Fibroblast of peridontal ligament (primary cell): ENCODE measurements around the gene PEX1.
"Not testable (repeated sequence)": the region's sequence is repeated elsewhere in the genome, so short reads cannot be mapped to it uniquely, and the experiment has no call there.

ENCODE experiments used
- DNase-seq: peaks from one replicate; pipeline ENCODE4 v3.0.0-alpha.2; 2010; ENCODE audit errors: extremely low read depth

Gene PEX1

GRCh38 chr7:92504563-92504962, 23.8 kb downstream of the PEX1 start:
- DNase-seq: no peak

DNA sequence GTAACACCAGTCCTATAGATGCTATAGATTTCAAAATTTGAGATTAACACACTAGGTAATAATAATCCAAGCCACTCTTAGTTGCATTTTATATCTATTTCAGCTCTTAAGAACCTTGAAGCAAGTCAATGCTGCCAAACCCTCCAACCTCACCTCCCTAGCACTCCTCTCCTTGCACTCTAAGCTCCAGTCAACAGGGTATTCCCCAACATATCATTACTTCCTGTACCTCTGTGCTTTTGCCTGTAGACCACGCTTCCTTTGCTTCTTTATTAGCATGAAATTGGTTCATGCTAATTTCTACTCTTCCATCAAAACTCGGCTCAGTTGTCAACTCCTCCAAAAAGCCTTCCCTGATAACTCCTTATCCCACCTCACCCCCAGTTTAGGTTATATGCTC, 24.6 kb downstream of the PEX1 start:
- DNase-seq: no peak

DNA sequence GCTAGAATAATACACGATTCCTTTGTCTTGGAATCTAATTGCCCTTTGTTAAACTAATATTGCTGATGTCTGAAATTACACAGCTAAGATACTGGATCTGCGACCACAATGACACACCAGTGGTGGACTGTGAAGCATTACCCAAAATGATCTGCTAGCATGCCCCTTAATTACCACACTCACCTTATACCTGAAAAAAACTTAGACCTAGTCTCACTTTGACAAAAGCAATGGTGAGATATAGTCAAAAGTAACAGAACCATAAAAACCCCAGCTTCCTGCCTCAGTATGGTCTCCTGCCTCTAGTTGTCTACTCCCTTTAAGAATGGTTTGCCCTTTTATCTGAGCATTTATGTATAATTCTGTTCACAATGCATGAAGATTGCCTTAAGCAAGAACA, 29.8 kb downstream of the PEX1 start:
- DNase-seq: no peak

- peak; percentile 4 for DNase-seq
Measured at GRCh38 chr7:92496876-92497275, 31.4 kb downstream of the PEX1 start.

- DNase-seq: no peak
Measured at GRCh38 chr7:92489634-92490033, 38.7 kb downstream of the PEX1 start.

DNA sequence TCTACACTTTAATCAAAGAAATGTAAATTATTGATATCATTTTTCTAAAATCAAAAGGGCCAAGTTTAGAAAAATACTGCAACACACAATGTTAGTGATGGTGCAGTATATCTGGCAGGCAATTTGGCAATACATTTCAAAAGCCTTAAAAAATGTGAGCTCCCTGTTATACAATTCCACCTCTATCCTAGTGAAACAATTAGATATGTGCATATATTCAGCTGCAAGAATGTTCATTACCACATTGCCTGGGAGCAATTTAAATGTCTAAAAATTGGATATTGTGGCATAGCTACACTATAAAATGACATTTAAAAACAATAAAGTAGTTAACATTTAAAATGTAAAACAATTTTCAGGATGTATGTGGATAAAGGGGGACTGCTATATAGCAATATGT, 40.5 kb downstream of the PEX1 start:
- DNase-seq: no peak

GRCh38 chr7:92485974-92486373, 42.3 kb downstream of the PEX1 start:
- DNase-seq: no peak

DNA sequence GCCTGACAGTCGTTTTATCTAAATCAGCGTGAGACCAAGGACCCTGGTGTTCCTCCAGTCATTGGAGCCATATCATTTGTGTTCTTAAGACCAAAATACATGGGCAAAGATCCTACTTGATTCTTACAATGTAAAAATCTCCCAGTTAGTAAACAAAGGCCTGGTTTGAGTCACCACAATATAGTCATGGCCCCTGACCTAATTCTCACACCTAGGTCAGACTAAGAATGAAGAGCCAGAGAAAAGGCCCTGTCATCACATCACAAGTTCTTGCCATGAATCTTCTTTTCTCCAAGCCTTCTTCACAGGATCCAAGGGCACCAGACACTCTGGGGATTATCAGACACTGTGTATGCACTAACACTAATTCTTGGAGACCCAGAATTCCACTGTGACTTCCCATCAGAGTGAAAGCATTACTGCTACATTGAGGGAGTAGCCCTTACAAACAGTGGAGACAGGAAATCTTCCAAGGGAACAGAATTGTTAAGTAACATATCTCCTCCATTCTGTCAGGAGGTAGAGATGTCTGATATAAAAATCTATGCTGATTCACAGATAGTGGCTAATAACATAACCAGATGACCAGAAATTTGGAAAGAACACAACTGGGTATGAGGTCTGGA, 42.9 kb downstream of the PEX1 start:
- no peak for DNase-seq

GRCh38 chr7:92484226-92484625, 44.1 kb downstream of the PEX1 start:
- DNase-seq: not testable (repeated sequence)

- not testable (repeated sequence) for DNase-seq
Measured at GRCh38 chr7:92483624-92484023, 44.7 kb downstream of the PEX1 start.

DNA sequence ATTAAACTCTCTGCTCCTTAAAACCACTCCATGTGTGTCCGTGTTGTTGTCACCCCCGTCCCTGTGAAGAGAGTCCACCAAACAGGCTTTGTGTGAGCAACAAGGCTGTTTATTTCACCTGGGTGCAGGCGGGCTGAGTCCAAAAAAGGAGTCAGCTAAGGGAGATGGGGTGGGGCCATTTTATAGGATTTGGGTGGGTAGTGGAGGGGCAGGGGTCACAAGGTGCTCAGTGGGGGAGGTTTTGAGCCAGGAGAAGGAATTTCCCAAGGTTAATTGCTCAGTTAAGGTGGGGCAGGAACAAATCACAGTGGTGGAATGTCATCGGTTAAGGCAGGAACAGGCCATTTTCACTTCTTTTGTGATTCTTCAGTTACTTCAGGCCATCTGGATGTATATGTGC, 49.2 kb downstream of the PEX1 start:
- not testable (repeated sequence) for DNase-seq

DNA sequence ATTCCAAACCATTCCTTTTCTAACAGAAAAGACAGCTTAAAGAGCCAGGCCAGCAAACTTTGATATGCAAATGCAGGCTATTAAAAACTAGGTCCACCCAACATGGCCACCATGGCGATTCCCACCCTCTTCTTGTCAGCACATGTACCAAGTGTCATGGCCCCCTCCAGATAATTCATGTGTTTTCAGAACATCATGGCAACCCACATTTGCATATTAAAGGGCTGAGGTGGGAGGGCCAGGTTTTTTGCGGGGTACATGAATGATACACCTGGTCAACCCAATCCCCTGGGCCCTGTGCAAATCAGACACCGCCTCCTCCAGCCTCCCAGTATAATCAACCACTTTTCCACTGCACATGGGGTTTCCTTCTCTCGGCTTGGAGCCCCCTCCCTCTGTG, 49.6 kb downstream of the PEX1 start:
- DNase-seq: no peak

DNA sequence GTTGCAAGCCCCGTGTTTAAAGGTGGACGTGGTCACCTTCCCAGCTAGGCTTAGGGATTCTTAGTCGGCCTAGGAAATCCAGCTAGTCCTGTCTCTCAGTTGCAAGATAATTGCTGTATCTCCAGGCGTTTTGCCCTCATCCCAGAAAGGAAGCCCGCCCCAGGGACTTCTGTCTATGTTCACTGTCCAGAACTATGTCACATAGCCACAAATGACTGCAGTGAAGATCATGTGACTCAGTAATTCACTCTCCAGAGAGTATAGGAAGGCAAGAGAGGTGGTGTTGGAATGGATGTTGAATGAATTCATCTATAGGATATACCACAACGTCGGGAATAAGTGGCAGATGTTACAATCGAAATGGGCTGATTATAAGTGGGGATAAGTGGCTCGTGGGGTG, 50.2 kb downstream of the PEX1 start:
- no peak for DNase-seq

DNA sequence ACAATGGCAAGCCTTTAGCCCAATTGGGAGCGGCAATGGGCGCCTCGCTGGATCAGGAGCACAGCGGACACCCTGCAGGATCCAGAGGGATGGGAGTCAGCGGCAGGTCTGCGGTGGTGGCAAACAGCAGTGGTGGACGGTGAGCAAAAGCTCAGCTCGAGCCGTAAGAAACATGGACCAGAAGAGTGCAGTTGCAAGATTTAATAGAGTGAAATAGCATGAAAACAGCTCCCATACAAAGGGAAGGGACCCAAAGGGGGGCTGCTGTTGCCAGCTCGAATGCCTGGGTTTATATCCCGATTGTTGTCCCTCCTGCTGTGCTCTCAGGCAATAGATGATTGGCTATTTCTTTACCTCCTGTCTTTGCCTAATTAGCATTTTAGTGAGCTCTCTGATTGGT, 50.6 kb downstream of the PEX1 start, which contains the start of gene ERVW-1:
ERVW-1 (minus strand) TSS at position 266 of the 400 bp plus-strand sequence. CDS start 7,565 bp downstream, outside the sequence.
- not testable (repeated sequence) for DNase-seq

DNA sequence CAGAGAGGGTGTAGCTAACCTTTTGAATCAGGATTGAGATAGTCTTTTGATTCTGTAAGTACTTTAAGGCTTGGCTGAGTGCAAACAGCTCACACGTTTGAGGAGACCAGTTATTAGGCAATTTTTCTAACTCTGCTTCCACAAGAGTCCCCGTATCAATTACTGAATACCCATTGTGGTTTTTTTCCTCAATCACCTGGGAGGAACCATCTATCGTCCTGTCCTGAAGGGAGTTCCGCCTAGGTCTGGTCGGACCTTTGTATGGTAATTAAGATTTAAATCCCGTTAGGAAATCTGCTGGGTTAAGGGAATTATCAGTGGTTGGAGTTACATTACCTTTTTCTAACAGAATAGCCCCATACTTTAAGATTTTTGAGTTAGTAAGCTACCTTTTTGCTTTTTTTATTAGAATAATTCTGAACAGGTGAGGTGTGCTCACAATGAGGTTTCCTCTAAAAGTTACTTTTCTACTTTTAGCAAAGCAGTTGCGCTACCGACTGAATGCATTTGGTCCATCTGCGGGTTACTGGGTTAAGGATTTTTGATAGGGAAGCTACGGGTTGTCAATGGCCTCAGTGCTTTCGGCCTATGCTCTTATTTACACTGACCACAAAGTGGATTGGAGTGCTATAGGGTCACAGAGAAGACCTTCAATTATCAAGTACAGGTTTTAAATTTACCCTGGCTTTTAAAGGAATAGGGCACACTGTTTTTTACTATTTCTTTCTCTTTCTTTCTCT, 52.3 kb downstream of the PEX1 start:
- DNase-seq: not testable (repeated sequence)

DNA sequence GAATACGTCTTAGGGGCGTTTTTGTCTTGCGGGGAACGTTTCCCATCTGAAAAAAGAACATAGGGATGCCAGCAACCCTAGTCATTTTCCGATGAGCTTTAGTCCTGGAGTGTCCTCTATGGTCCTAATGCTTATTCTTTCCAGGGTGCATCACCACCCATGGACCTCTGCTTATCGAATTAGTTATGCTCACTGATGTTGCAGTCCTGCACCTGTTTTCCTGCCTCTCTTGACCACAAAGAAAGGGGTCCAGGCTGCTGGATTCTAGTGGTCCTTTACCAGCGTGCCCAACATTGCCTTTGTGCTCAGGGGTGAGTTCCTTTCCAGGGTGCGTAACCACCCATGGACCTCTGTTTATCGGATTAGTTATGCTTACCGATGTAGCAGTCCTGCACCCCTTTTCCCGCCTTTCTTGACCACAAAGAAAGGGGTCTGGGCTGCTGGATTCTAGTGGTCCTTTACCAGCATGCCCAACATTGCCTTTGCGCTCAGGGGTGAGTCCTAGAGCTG, 53.0 kb downstream of the PEX1 start:
- not testable (repeated sequence) for DNase-seq

GRCh38 chr7:92473989-92474388, 54.3 kb downstream of the PEX1 start:
- not testable (repeated sequence) for DNase-seq

DNA sequence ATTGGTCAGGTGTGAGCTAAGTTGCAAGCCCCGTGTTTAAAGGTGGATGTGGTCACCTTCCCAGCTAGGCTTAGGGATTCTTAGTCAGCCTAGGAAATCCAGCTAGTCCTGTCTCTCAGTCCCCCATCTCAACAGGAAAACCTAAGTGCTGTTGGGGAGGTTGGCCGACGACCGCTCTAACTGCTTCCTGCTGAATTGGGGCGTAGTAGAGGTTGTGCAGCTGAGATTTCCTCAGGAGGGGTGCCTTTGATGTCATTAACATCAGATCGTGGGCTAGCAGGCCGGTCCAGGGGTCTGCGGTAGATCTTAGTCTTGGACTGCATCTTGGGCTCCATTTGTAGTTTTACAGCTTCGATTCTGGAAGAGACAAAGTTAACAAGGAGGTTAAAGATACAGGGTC, 59.7 kb downstream of the PEX1 start:
- not testable (repeated sequence) for DNase-seq

GRCh38 chr7:92466682-92467081, 61.6 kb downstream of the PEX1 start:
- no peak for DNase-seq

DNA sequence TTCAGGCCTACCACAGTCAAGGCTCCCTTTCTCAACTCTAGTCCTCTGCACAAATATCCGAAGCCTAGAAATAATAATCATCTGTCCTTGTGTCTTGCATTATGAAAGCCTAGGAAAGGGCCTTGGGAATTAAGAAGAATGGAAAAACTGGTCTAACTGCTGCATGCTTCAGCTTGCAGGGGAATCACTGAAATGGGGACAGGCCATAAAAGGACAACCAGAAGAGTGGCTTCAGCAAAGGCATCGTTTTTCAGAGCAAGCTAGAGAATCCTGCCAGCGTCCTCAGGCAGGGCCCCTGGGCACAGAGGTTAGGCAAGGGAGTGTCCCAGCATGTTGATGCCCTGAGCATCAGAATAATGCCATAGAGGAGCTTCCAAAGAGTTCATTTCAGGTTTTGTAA, 63.8 kb downstream of the PEX1 start:
- no peak for DNase-seq

DNA sequence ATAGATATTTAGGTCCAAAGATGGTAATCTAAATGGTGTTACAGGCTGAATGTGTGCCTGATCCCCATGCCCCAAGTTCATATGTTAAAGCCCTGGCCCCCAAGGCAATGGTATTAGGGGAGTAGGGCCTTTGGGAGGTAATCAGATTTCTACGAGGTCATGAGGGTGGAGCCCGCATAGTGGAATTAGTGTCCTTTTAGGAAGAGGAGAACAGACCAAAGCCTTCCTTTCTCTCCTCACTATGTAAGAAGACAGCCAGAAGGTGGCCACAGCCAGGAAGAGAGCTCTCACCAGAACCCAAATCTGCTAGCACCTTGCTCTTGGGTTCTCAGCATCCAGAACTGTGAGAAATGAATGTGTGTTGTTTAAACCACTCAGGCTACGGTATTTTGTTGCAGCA, 65.8 kb downstream of the PEX1 start:
- no peak for DNase-seq

GRCh38 chr7:92461027-92462003, 67.0 kb downstream of the PEX1 start:
- peak; percentile 56 for DNase-seq
